Left renal pelvis (tissue), 4 donors: ENCODE data around the gene PSORS1C1. TPM values are rescaled to one million over a fixed set of nuclear protein-coding genes. Genes with fewer than 3 reads are reported as not detected.
A peak's percentile ranks its signal among the peaks of the same experiment; 100 is the strongest.
"Not testable (repeated sequence)": the region's sequence is repeated elsewhere in the genome, so short reads cannot be mapped to it uniquely, and the experiment has no call there.

Source experiments
- DNase-seq, 4 donors: peaks; one replicate each; pipeline ENCODE4 v3.0.0-alpha.2; 2013; ENCODE audit warnings: low read depth in 4 of 4, low spot score in 3 of 4
- polyA plus RNA-seq, 4 donors: library from polyadenylated mRNA; unstranded; fragments of 120-200 nt; gene quantifications; one replicate each; pipeline ENCODE4 v1.2.1, GENCODE V29; 2013; ENCODE audit not compliant: insufficient read length in 4 of 4

The PSORS1C1 gene
- polyA plus RNA-seq, 4 donors: 0.19 to 1.0 TPM; not detected in 2

DNA sequence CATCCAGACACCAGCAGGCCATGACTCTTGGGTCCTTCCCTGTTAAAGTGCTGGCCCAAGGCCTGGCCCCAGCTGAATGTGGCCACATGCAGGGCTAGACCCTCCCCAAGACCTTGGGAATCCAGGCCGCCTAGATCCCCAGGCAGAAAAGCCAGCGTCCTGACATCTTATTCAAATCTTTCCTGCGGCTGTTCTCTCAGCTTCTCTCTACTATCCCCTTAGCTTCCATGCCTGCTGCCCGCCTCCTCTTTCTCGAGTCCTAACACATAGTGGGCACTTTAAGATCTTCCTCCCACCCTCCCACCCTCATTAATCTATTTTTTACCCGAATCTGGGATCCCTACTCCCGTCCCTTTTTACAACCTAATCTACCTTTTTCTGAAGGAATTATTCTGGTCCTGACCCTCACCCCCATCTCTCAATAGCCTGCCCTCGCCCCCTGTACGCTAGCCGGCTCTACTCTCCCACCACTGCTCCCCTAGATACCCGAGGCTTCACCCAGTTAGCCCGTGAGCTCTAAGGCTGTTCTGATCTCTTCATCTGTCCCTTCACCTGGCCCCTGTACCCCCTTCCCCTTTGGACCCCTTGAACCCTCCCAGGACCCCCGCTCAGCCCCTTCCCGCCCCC lies 43.0 kb downstream of the PSORS1C1 start, which contains the start of gene CCHCR1:
CCHCR1 (minus strand) TSS at position 290 of the 627 bp plus-strand sequence; CDS start at position 88, 202 bp downstream.
- no peak for DNase-seq

DNA sequence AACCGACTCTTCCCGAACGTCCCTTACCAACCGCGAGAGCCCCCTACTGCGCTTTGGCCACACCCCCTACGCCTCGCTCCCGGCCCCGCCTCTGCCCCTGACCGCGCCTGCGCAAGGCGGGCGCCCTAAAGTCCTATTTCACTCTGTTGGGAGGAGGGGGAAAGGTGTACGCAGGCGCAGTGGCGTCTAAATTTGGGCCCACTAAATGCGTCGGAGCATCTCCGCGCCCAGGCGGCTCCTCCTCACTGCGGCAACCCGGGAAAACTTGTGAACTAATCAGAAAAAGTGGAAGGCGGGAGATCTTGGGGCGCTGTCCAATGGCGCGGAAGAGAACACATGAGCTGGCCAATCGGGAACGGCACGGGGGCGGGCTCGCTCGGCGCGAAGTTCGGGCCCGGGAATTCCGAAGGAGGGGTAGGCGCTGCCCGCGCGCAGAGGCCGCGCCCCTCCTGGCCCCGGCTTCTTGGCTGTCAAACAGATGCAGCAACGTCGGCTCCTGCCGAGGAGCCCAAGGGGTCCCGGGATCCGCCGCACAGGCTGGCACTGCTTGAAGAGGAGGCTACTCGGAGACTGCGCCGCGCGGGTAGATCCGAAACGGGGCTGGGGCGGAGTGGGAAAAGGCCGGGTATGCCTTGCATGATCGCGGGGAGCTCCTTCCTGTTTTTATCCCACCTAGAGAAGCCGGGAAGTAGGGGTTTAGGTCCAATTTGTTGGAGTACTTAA lies 43.7 kb downstream of the PSORS1C1 start, which contains the start of gene TCF19:
TCF19 (plus strand) TSS at position 450 of the 723 bp plus-strand sequence. CDS start 881 bp downstream, outside the sequence.
- peak; percentile 98 to 99 (median 98) for DNase-seq

DNA sequence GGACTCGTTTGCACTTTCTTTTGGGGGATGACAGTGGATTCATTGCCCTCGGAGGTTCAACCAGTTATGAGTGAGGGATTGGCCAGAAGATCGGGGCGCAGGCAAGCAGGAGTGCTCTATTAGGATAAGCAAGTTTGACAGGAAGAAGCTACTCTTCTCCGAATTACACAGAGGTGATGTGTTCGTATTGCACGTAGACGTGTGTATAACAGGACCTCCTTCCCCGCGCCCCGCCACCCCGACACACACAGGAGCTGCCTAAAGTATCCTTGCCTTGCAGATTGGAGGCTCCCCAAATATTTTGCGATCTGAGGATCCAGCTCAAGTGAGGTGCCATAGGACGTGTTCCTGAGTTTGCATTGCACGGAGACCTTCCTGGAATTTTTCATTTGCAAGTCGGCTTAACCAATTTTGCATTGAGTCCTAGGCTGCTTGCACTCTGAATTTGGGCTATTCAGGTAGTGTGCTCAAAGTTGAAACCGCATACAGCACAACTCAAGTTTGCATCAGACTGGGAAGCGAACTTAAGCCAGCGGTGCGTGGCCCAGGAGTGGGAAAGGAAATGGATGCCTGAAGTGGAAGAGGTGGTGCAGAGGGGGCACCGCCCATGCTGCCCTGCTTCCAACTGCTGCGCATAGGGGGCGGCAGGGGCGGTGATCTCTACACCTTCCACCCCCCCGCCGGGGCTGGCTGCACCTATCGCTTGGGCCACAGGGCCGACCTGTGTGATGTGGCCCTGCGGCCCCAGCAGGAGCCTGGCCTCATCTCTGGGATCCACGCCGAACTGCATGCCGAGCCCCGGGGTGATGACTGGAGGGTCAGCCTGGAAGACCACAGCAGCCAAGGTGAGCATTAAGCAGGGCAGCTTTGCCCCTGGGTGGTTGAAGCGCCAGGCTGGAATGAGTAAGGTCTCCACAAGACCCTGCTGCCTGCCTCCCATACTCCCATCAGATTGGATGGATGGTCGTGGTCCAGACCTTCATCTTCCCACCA lies 44.6 kb downstream of the PSORS1C1 start:
- DNase-seq: no peak

- DNase-seq: no peak
These were observed 46.9 kb downstream of the PSORS1C1 start for GRCh38 chr6:31161216-31162126.

DNA sequence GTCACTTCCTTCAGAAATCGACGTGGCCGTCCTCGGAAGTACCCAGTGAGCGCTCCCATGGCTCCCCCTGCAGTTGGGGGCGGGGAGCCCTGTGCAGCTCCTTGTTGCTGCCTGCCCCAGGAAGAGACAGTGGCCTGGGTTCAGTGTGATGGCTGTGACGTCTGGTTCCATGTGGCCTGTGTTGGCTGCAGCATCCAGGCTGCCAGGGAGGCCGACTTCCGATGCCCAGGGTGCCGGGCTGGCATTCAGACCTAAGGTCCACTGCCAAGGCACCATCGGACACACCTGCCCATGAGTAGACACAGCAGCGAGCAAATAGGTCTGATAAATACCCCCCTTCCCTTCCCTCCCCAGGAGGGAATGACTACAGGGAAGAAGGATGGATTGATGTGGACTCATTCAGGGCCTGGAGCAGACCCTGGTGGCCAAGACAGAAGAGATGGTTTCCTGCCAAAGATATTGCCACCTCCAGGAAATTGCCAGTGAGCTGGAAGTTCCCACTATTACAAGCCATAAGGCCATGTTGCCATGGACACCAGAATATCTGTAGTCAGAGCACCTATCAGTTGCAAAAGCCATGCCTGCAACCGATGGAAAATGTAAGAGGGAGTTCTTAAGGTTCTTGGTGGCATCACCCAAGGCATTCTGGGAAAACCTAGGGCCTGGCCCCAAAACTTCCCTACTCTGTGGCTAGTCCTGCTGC lies 48.0 kb downstream of the PSORS1C1 start:
- DNase-seq: no peak

GRCh38 chr6:31163922-31164321 lies 49.3 kb downstream of the PSORS1C1 start:
- DNase-seq: no peak

DNA sequence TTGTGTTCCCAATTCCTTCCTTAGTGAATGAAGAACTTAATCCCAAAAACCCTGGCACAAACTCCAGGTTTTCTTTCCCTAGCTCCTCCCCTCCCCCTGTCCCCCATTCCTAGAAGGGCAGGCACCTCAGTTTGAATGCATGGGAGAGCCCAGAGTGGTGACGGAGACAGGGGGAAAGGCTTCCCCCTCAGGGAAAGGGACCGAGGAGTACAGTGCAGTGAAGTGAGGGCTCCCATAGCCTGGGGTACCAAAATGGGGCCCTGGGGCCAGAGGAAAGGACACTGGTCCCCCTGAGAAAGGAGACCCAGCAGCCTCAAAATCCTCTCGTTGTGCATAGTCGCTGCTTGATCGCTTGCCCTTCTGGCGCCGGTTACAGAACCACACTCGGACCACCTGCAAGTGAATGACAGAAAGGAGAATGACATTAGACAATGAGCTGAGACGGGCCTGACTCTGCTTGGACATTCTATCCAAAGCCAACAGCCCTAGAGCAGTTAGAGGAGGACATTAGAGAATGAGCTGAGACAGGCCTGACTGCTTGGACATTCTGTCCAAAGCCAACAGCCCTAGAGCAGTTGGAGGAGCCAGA lies 50.0 kb downstream of the PSORS1C1 start:
- not testable (repeated sequence) for DNase-seq

DNA sequence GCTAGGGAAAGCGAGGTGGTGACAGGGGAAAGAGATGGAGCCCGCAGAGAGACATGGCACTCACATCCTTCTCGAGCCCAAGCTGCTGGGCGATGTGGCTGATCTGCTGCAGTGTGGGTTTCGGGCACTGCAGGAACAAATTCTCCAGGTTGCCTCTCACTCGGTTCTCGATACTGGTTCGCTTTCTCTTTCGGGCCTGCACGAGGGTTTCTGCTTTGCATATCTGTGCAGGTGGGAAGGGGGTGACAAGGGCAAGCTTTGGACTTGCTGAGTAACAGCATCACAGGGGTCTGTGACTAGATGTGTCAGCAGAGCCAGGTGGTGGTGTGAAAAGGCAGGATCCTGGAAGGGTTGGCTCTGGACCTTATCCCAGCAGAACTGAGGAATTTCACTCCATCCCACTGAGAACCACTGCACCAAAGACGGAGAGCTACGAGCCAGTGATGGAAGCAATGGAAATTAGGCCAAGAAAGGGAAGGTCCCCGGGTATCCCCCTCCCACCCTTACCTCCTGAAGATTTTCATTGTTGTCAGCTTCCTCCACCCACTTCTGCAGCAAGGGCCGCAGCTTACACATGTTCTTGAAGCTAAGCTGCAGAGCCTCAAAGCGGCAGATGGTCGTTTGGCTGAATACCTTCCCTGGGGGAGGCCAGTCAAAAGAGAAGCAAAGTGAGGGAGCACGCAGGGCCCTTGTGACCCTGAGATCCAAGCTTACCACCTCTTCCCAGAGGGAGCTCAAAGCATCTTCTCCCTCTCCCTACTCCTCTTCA lies 50.6 kb downstream of the PSORS1C1 start:
- not testable (repeated sequence) for DNase-seq

GRCh38 chr6:31165986-31166385 lies 51.4 kb downstream of the PSORS1C1 start:
- no peak for DNase-seq

- DNase-seq: no peak
These were observed 54.0 kb downstream of the PSORS1C1 start for GRCh38 chr6:31168606-31169005.

GRCh38 chr6:31169123-31169857 lies 54.7 kb downstream of the PSORS1C1 start:
- no peak for DNase-seq

- not testable (repeated sequence) for DNase-seq
These were observed 55.4 kb downstream of the PSORS1C1 start for GRCh38 chr6:31169858-31170599.

GRCh38 chr6:31170600-31170881 lies 55.9 kb downstream of the PSORS1C1 start, which contains the start of gene POU5F1:
Gene POU5F1 (minus strand): TSS chr6:31170682. CDS start chr6:31170620, 62 bp downstream.
- no peak for DNase-seq

DNA sequence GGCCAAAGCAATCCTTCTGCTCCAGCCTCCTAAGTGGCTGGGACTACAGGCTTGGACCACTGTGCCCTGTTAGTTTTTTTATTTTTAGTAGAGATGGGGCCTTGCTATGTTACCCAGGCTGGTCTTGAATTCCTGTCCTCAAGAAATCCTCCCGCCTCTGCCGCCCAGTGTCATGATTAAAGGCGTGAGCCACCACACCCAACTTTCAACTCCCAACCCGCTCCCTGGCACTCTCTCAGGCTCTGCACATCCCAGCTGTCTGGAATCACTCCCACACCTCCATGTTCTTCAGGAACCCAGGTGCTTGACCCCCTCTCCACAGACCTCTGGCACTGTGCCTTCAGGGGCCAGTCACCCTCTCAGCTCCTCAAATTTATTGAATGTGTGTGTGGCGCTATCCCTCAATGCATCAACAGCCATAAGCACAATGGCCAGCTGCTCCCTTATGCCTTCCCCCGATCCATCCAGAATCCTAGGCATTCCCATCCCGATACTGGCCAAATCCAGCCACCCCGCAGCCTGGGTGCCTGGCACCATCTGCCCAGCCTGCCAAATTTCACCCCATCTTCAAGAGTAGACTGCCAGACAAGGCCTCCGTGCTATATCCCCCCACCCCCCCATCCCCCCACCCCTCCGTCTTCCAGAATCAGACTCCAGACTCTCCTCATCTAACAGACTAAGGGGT lies 56.5 kb downstream of the PSORS1C1 start:
- DNase-seq: no peak

DNA sequence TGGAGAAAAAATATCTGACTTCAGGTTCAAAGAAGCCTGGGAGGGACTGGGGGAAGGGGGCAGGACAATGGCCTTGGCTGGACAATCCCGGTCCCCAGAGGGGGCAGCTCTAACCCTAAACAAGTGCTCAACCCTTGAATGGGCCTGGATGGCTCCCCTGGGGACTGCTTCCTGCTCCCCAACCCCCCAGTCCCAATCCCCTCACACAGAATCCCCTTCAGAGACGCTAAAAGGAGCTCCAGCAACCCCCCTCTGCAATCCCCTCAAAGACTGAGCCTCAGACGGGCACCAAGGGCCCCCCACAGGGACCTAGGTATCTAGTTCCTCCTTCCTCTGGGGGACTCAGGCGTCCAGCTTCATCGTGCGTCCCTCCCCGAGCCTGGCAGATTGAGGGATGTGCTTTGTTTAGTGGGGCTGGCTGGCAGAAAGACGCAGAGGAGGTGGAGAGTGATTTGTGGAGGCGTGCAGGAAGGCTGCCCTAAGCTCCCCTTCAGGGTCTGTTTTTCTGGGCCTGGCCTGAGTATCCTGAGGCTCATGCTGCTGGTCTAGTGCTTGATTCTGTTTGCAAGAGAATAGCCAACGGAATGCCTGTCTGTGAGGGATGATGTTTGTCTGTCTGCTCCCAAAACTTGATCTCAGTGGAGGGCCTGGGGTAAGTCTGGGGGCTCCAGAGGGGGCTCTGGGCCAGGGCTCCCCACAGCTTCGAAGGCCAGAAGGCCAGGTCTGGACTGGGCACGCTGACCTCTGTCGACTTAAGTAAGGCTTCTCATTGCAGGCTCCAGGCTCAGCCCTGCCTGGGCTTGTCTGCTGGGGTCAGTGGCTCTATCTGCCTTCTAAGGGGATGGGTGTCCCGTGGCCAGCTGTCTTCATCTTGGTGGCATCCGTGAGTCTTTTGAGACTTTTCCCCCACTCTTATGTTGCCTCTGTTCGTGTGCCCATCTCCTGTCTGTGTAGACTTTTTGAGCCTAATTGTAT lies 57.6 kb downstream of the PSORS1C1 start:
- no peak for DNase-seq
